IPS-NIHi11 (cell line): ENCODE measurements around the gene RALB.
"Not testable (repeated sequence)": the region's sequence is repeated elsewhere in the genome, so short reads cannot be mapped to it uniquely, and the experiment has no call there.

Experiments
- DNase-seq: peaks from one replicate; pipeline ENCODE4 v3.0.0; 2012; ENCODE audit warnings: mixed read lengths, low spot score

The RALB gene

DNA sequence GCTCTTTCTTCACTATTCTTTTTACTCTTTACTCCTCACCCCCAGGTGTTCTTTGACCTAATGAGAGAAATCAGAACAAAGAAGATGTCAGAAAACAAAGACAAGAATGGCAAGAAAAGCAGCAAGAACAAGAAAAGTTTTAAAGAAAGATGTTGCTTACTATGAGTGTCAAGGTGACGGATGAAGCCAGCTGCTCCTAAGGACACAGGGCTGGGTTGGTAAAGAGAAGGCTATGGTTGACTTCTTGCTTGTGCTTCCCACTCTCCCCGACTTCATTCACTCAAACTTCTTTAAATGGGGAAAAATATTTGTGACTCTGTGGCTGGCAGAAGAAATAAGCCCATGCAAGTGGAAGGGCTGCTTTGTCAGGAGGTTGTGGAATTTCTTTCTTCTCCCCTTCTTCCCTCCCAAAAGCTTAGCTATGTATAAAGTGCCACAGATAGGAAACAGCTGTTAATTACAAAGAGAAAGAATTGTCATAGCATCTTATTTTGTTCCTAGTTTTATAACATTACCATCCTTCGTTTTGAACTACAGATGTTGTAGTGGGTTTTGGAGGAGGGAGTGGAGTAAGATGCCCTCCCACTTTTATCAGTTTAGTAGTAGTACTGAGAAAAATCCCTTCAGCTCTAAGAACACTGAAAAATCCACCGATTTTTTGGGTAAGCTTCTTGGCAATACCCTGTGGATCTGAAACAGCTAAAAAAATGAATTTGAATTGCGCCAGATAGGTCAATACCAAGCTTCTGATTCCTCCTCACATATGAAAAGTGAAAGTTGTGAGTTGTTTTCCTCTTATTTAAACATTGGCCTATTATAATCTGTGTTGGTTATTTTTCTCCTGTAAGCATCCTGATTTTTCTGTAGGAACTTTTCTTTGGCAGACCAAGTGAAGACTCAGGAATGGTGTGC lies 40.7 kb downstream of the RALB start:
- DNase-seq, result no peak

DNA sequence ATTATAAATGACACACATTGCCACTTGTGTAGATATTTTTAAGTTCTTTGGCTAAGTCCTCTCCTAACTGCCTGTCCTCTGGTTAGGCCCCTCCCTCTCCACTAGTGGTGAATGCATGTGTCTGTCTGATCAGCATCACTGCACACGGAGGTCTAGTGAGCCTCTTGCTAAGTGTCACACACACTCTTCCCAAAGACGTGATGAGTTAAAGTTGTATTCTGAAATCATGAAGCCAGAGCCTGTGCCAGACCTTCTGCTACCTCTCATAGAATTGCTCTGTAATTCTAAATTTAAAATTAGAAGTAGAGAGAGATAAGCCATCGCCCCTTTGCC lies 41.3 kb downstream of the RALB start:
- no peak for DNase-seq

DNA sequence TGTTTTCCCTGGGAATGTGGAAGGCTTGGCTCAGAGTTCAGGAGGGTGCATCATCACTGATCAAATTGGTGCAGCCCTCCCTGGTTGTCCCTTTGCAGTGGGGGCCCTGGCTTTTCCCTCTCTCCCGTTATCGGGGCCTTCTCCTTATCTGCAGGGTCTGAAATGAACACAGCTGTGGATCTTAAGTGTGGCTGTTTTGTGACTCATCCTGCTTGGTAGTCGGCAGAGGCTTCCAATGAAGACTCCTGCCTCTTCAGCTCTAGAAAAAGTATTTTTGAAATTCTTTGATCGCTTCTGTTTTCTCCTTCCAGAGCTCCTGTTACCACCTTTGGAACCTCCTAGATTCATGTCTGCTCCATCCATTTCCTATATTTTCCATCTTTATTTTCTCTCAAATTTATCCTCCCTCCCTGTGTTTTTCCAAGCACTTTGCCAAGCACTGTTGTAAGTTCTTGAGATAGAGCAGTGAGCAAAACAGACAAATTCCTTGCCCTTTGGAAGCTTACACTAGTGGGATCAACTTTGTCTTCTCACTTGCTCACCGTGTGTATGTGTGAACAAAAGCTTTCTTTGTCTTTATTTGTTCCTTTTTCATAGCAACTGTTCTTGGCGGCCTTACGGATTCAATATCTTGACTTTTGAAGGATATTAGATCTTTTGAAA lies 45.7 kb downstream of the RALB start:
- DNase-seq, result no peak

DNA sequence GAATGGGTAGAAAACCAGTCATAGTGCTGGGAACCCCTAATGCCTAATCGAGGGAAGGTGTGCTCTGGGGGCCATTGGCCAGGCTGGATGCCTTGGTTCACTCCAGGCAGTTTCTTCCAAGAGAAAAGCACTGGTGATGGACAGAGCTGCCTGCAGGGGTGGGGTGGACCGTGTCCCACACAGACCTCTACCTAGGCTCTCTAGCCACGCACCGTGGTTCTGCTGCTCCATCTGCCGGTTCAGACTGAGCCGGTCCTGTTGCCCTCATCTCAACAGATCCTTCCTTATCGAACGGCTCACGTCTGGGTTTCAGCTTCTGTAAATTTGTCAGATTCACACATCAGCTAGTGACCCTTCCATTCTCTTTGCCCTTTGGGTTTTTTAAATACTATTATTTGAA lies 46.4 kb downstream of the RALB start:
- no peak for DNase-seq

DNA sequence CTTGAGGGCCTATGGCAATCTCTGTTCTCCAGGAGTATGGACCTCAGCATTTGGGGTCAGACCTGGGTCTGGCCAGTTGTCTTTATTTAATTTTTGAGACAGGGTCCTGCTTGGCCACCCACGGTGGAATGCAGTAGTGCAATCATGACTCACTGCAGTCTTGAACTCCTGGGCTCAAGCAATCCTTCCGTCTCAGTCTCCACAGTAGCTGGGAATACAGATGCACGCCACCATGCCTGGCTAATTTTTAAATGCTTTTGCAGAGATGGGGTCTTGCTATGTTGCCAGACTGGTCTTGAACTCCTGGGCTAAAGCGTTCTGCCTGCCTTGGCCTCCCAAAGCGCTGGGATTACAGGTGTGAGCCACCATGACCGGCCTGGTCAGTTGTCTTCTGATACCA lies 46.9 kb downstream of the RALB start:
- DNase-seq, result no peak

DNA sequence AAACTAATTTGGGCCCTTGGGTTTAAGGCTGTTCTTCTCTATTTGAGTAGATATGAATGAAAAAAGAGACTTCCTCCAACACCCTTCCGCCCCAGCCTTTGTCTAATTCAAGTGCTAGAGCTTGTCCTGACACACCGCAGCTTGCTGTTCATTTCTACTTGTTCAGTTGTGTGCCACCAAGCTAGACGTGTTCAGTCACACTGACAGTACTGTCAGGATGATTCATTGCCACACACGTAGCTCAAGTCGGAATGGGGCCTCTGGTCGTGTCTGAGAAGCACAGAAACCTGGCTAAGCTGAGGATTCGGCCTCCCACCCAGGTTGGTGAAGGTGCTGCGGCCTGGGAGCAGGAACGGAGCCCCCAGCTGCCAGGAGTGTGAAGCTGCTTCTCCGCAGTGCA lies 47.7 kb downstream of the RALB start:
- DNase-seq, result no peak

DNA sequence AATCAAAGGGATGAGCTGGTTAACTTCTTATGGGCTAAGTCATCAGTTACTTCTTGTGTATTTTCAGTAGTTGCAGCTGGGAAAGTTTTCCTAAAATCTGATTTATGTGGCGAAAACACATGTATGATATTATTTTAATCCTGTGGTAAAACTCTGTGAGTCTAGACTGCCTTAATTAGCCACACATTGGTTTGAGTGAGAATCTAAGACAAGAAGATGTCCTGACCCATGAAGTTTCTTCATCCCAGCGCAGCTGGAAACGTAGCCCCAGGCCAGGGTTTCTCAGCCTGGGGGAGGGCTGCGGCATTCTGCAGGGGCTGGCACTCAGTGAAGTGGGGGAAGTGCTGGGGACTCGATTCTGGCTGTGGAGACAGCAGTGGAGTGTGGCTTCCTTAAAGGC lies 48.6 kb downstream of the RALB start:
- DNase-seq, result no peak

DNA sequence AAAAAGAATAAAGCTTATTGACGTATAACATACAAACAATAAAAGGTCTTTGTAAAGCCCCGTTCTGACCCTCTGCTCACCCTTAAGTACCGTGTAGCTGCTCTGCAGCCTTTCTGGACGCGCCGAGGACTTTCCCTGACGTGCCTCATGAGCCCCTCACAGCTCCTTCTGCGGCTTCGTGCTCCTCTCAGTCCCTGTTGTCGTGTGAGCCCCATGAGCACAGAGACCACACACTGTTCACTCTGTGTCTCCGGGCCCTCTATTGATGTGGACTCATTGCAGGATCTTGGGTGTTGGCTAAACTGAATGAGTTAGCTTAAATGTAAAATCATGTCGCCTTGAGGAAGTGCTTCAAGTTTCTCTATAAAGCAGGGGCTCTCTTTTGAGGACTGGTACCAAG lies 49.6 kb downstream of the RALB start:
- no peak for DNase-seq

DNA sequence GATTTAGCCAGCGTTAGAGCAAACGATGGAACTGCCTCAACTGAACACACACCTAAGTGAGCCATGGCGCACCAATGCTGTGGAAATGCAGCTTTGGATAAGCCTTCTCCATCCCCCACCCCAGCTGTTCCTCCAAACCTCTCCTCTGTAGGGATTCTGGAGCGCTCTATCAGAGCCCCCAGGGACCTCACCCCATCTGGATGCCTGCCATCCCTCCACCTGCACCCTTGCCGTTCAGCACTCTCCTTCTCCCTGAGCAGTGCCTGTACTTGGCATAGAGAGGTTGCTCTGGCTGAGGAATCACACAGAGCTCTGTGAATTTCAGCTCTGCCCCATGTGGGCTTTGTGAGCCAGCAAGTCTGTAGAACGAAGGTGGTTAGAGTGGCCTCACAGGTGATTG lies 50.5 kb downstream of the RALB start:
- no peak for DNase-seq

DNA sequence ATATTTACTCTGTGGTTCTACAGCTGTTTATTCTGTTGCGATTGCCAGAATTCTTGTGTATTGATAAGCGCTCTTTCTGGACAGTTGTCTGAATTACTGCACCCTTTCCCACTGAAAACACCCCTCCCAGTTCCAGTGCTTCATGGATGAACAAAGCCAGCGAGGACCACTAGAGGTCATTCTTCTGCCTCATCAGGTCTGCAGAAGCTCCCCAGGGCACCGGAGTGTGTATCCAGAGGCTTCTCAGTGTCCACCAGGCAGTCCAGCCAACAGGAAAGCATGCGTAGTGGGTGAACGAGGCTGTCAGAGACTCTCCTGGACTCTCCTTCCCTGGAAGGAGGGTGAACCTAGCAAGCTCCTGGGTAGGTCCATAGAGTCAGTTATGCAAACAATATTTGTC lies 52.6 kb downstream of the RALB start:
- DNase-seq, result no peak

DNA sequence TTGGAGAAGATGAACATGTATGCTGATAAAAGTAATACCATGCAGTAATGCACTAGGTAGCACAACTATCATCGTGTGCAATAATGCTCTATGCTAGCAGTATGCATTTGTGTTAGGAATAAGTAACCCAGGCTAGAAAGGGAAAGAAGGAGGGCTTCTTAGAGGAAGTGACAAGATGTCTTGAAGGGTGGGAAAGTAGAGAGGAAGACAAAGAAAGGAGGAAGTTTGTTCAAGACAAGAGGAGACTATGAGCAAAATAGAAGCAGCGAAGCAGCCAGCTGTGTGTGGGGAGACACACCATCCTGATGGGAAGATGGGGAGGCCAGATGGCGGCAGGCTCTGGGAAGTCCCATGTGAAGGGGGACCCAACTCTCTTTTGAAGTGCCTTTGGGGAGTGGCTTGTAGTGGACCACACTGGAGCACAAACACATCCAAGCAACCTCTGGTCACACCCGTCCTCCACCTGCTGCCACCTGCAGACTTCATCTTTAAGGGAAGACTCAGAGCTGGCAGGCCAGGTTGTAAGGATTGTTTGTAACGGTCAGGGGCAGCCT lies 53.4 kb downstream of the RALB start:
- DNase-seq, result no peak

DNA sequence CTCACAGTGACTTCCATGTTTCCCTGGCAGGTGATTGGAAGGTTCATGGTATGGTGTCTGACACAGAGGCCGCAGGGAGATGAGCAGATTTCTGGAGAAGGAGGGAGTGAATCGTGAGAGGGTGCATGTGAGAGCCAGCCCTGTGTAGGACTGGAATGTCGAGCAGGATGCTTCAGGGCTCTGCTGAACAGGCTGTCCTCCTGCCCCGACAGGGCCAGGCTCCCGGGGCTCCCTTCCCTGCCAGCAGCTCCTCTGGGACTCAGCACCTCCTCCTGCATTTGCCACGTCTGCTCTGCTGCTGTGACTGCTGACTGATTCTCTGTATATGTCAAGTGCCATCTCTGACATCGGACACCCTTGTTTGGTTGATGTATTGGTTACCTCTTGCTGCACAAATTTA lies 54.8 kb downstream of the RALB start:
- no peak for DNase-seq

DNA sequence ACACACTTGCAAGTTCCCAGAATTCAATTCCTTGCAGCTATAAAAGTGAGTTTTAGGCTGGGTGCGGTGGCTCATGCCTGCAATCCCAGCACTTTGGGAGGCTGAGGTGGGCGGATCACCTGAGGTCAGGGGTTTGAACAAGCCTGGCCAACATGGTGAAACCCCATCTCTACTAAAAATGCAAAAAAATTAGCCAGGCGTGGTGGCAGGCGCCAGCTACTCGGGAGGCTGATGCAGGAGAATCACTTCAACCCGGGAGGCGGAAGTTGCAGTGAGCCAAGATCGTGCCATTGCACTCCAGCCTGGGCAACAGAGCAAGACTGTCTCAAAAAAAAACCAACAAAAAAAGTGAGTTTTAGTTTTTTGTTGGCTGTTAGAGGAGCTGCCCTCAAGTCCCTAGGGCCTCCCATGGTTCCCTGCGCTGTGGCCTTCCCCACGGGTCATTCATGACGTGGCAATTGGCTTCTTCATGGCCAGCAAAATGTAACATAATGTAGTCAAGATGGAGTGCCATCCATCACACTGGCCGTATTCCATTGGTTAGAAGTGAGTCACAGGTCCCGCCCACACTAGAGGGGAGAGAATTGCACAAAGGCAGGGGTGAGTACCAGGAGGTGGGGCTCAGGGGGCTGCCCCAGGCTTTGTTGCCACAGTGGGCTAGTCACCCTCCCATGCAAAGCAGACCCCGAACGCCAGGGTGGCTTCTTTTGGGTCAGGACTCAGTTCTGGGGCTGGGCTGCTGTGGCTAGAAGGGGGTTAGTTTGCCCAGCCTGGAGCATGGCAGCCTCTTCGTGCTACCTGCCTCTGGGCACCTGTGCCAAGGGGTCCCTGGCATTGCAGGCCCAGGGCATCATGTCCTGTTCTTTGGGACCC lies 55.6 kb downstream of the RALB start:
- no peak for DNase-seq

DNA sequence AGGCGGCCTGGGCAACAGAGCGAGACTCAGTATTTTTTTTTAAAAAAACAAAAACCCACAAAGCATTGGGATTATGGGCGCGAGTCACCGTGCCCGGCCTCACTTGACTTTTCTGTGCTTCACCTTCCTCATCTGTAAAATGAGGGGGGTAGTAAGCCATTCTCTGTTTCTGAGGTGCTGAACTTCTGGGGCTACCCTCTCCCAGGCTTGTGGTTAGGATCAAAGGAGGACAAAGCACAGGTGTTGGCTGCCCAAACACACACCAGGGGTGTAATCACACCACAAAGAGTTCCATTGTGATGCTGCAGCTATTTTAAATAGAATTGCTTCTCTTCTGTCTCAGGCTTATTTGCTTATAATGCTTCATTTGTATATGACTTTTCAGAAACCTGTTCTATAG lies 57.5 kb downstream of the RALB start:
- no peak for DNase-seq

DNA sequence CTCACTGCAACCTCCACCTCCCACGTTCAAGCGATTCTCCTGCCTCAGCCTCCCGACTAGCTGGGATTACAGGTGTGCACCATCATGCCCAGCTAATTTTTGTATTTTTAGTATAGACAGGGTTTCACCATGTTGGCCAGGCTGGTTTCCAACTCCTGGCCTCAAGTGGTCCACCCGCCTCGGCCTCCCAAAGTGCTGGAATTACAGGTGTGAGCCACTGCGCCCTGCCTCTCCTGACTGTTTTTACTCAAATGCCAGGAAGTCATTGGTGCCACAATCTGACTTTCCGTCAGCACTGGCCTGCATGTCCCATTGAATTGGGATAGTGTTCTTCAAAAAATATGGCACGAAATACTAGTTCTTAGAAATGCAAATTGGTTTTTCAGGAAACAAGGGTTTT lies 58.2 kb downstream of the RALB start:
- DNase-seq, result not testable (repeated sequence)

DNA sequence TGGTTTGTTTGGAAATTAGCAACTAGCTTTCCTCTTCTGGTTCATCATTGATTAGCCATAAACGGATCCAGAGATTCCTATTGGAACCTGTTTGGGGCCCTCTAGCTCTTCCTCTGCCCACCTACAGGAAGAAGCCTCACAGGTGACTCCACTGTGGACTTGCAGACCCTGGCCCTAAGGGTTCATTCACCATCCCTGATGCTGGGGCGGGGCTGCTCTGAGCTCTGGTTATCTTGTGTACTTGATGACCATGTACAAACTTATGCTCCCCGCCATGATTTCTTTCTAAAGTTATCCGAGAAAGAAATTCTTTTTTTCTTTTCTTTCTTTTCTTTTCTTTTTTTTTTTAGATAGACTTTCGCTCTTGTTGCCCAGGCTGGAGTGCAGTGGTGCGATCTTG lies 59.4 kb downstream of the RALB start:
- no peak for DNase-seq

DNA sequence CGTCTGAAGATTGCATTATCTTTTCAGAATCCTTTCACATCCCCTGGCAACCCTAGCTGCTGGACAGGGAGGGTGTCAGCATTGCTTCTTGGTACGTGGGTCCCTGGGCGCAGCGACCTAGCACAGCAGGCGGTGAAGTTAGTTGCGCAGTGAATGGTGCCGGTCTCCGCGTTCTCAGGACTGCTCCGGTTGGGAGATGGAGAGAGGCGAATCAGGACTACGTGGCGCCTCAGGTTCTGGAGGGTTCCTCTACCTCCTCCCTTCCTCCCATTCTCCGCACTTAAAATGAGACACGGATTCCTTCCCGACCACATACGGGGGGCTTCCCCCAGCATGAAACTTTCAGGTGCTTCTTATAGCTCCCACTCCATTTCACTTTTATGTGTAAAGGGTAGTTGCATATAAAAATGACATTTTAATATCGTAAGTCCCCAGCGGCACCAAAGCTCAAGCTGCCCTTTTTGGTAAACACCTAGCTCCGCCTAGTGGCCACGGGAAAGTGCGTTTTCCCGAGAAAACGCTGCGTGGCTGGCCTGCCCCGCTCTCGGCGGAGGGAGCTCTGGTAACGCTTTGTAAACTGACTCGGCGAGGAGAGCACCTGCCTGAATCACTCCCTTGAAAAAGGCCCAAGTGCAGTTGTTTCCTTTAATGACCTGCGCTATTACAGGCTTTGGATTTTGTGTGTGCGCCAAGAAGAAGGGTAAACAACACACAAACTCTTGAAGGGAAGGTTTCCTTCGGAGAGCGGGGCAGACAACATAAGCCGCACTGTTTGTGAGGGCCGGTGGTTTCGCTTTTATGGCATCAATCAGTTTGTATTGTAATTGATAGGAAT lies 60.4 kb downstream of the RALB start:
- peak; percentile 75 for DNase-seq

DNA sequence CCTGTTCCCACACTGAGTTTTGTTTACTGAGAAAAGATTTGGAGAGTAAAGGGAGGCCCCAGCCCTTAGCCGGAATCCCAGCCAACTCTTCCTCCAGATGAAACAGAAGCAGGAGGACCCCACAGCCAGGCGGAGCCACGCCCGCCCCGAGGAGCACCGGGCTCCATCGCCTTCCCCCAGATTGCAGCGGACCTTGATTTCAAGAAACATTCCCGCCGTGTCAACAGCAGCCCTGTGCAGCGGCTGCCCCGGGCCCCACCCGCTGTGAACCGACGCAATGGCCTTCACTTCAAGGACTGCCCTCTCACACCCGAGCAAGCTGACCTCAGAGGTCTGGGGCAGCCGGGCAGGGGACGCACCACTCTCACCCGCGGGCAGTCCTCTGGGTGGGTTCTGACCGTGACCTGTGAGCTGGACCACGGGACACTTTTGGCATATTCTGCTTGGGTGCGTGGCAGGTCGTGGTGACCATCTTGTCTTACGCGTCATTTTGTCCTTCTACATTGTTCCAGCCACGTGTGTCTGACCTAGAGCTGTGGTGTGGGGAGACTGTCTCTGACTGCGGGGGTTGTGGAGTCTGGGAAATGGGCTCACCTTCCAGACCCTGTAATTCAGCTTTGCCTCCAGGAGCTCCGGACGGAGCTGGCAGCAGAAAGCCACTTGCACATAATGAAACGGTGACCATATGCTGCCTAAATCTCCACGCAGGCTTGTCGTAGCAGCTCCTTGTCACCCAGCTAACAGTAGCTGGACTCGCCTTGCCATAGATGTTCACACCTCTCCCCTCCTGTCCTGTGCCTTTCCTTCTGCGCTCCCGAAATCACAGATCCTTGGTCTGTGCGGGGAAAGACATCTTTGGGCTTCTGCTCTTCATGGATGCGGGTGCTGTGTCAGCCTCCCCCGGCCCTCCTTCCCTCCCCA lies 61.3 kb downstream of the RALB start:
- DNase-seq, result no peak

DNA sequence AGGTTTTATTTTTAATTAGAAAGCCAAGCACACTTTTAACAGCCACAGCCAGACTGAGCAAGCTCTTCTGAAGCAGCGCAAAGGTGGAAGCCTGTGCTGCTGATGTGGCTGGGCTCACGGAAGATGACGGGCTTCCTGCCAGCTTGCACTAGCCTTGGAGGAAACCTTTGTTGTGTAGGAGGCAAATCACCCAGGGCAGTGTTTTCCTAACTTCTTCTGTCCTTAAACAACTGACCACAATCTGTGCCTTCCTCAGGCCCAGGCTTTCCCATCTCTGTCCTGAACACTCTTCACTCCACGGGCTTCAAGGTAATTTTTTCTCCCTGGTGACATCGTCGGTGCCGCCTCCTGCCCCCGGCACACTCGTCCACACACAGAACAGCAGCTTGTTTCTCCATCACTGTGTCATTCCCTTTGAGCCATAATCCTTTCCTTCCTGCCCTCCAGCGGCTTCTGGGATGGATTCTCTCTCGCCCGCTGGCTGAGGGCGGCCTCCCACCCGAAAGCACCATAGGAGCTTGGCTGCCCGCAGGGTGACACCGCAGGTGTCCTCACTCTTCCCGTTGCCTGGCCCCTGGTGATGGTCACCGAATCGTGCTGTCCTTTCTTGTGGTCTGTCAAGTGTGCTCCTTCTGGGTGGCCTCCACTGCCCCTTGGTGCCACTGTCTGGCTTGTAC lies 62.2 kb downstream of the RALB start:
- no peak for DNase-seq
